GM23248 (cell line): ENCODE data around the gene OR6S1.

Source experiments
- EZH2 ChIP-seq: fragments of 200-600 bp; sonication (generic); IDR thresholded peaks from 2 replicates; pipeline ENCODE4 v1.6.1; 2018; ENCODE audit warnings: antibody characterized with exemption, mild to moderate bottlenecking; ENCODE audit not compliant: insufficient read depth, poor library complexity, severe bottlenecking
- EZH2phosphoT487 ChIP-seq: fragments of 200-600 bp; sonication (generic); IDR thresholded peaks from 2 replicates; pipeline ENCODE4 v1.6.1; 2018; ENCODE audit warnings: antibody characterized with exemption, moderate library complexity, mild to moderate bottlenecking, low read depth; ENCODE audit not compliant: insufficient read depth

DNA sequence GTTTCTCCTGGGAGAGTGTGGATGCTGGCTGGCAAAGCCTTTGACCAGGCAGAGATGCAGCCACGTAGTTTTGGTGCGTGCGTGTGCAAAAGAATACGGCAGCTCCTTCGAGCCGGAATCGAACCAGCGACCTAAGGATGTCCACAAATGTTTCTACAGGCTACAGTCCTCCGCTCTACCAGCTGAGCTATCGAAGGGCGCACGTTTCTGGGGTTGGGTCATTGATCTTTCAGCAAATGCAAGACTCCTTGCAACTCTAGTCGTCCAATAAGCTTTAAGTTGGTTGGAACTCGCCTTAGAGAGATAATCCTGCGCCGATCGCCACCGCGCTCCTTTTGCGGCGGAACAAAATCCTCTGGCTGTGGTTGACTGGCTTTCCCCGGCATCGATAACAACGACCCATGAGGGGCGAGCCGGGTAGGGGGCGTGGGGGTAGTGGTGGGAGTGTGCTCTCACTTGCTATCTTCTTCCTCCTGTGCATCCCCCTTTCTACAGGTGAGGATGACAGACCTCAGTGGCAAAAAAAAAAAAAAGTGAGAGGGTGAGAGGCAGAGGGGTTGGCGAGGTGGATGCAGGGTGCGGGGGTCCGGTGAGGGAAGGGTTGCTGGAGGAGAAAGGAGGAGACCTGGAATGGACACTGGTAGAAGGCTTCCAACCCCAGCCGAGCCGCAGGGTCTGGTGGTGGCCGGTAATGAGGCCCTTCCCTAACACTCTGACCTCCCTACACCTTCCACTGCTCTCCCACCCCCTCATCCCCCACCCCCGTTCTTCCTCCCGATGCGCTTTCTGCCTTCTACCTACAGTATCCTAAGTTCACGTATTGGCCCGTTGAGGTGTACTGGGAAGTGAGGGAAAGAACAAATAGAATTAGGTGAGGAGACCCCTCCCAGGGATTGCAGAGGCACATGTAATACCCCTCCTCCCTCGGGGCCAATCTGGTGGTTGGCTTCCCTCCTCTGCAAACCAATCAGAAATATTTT lies 11.8 kb upstream of the OR6S1 start:
- TF ChIP-seq EZH2phosphoT487 (no peak), EZH2 (no peak)
